8988T (cell line): ENCODE data around the gene CECR2.

Experiments
- DNase-seq: peaks from one replicate; pipeline ENCODE4 v3.0.0; 2011

CECR2 gene

DNA sequence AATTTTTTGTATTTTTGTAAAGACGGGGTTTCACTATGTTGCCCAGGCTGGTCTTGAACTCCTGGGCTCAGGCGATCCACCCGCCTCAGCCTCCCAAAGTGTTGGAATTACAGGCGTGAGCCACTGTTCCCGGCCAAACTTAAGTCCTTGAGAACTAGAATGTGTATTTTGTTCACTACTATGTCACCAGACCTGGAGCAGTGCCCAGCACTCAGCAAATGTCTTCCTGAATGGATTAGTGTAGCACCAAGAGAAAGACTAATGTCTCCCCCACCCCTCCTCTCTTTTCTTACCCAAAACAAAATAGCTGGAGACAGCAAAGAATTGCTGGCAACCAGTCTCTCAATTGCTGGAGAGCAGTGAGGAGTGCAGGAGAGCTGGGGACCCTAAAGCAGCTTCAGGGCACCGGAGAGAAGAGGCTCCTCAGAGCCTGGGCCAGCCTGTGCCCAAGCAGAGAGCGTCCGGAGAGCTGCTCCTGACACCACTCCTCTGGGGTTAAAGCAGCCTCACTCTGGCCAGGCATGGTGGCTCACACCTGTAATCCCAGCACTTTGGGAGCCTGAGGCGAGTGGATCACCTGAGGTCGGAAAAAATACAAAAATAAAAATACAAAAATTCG, 209.0 kb downstream of the CECR2 start:
- no peak for DNase-seq

DNA sequence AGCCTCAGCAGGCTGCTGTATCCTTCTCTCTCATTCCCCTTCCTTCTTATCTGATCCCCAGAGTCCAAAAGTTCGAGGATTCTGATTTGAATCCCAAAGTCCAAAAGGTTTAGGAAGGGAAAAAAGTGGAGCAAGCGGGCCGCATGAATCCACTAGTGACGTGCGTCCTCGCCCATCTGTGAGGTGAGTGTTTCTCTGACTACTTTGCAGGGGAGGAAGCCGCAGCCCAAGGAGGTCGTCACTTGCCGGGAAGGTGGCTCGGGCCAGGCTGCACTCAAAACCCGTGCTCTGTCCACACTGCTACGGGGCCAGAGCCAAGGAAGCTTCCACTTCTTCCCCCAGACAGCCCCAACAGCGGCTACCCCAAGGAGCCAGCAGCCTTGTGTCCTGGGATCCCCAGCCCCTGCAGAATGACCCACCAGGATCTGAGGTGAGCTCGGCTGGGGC, 210.3 kb downstream of the CECR2 start:
- no peak for DNase-seq

DNA sequence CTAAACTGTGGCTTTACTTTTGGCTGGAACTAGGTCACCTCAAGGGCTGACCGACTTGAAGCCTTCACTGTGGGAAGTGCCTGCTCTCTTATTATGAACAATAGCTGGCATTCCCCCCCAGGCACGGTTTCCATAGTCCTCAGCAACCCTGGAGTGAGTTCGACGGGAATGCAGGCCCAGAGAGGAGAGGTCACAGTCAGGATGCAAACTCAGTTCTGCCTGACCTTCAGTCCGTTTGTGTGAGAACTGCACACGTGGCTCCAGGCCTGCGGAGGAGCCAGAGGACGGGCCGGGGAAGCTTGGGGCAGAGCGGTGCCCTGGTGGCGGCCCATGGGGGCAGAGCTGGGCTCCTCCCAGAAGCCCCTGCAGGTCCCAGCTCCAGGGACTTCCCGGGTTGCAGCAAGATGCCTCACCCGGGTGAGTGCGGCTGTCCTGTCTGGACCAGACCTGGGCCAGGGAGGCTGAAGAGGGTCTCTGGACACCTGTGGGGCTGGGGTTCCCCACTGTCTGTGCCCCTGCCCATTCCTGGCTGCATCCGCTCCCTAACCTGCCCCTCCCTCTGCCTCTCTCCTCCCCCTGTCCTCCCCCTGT, 211.3 kb downstream of the CECR2 start:
- no peak for DNase-seq

DNA sequence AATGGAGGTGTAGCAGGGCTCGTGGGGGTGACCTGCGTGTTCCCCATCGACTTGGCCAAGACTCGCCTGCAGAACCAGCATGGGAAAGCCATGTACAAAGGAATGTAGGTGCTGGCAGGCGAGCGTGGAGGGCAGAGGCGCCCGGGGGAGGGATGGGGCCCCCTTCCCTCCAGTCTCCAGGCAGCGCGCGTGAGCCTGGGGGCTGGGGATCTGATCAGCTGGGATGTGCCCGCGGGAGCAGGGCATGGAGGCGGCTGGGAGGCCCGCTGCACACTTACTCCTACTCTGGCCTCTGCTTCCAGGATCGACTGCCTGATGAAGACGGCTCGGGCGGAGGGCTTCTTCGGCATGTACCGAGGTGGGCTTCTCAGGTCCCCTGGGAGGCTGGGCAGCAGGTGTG, 211.8 kb downstream of the CECR2 start:
- no peak for DNase-seq

DNA sequence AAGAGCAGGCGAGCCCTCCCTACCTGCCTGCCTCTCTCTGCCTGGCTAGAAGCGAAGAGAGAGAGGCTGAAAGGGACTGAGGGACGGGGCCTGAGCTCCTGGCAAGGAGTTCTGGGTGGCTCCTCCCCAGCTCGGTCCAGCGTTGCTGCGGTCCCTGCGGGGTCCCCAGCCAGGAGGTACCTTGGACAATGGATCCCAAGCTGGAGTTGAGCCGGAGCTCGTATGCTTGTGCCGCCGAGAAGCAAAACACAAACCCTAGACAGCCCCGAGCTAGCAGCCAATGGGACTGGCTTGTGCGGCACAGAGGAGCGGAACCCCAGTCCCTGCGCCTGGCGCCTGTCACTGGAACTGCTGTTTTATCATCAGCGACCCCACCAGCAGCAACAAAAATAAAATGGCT, 212.4 kb downstream of the CECR2 start:
- no peak for DNase-seq

DNA sequence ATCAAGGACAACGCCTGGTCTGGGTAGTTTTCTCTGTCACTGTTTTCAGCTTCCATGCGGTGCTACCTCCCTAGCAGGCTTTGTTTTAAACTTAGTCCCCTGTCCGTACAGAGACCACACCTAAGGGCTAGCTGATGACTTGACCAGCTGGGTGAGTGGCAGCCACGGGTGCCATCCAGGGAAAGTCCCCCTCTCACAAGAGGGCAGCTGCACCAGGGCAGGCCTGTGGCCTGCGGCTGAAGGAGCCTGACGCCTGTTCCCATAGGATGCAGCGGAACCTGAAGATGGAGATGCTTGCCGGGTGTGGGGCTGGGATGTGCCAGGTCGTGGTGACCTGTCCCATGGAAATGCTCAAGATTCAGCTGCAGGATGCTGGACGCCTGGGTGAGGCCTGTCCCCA, 213.9 kb downstream of the CECR2 start:
- no peak for DNase-seq

DNA sequence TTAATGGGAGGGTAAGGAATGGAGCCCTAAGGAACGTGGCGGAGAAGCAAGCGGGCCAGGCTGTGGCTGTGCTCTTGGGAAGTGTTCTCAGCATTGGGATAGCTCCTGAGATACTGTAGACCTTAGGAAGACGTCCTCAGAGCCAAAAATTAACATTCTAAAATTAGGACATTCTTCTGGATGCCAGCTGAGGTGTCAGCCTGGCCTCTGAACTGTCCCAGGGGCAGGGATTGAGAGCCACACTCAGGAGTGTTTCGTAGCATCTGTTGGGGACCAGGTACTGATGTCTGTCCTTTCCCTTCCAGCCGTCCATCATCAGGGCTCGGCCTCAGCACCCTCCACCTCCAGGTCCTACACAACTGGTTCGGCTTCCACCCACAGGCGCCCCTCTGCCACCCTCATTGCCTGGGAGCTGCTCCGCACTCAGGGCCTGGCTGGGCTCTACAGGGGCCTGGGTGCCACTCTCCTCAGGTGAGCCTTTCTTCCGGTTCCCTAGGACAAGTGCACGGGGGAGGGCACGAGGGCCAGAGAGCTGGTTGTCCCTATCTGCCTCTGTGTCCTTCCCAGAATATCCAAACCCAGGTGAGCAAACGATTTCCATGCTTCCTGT, 217.7 kb downstream of the CECR2 start:
- DNase-seq: no peak

DNA sequence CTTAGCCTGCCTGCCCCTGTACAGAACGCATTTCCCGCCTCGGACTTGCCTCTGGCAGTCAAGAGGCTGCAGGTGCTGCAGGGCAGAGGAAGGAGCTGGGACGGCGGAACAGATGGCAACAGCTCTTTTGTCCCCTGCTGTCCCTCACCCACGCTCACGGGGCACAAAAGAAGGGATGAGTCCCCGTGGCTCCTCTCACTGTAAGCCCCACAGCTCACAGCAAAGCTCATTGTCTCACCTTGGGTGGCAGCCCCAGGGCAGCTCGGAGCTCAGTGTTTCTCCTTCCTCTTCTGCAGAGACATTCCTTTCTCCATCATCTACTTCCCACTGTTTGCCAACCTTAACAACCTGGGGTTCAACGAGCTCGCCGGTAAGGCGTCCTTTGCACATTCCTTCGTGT, 218.4 kb downstream of the CECR2 start:
- no peak for DNase-seq

DNA sequence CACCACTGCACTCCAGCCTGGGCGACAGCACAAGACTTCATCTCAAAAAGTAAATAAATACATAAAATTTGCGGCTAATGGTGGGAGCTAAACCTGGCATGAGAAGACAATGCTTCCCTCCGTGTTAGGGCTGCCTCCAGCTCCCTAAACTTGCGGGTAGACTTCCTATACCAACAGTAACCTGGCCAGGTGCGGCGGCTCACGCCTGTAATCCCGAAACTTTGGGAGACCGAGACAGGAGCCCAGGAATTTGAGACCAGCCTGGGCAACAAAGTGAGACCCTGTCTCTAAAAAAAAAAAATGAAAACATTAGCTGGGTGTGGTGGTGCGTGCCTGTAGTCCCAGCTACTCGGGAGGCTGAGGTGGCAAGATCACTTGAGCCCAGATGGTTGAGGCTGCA, 219.3 kb downstream of the CECR2 start:
- DNase-seq: no peak

DNA sequence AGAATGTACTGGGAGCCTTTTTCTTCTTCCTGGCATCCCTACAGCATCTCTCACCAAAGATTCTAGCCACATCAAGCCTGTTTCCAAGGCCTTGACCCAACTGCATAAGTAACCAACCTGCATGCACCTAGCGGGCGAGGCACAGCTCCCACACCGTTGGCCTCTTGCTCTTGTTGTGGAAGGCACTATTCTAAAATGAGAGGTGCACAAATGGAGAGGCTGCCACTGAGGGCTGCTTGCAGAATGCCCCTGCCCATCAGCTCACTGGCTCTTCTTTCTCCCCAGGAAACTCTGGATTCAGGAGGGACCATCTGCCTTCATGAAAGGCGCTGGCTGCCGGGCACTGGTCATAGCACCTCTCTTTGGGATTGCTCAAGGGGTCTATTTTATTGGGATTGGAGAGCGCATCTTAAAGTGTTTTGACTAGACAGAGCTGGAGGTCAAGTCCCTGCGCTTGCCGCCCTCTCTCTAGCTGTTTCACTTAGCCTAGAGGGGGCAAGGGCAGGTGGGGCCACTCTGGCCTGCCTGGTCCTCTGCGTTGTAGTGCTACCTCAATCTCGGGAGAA, 220.6 kb downstream of the CECR2 start:
- DNase-seq: no peak

DNA sequence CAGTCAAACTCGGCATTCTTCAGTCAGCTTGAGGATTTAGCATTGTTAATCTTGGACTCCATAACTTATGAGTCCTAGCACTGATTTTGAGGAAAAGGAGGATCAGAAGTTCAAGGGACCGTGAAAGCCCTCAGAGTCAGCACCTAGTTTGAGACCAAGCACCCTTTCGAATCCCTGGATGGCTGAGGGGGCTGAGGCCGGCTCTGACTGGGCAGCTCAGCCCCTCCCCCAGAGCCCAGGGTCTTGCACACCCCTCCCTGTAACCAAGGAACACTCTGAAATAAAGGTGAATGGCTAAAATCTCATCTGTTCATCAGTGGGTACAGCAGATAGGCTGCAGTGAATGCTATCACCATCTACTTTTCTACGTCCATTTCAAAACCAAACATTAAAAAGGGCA, 221.3 kb downstream of the CECR2 start:
- no peak for DNase-seq

DNA sequence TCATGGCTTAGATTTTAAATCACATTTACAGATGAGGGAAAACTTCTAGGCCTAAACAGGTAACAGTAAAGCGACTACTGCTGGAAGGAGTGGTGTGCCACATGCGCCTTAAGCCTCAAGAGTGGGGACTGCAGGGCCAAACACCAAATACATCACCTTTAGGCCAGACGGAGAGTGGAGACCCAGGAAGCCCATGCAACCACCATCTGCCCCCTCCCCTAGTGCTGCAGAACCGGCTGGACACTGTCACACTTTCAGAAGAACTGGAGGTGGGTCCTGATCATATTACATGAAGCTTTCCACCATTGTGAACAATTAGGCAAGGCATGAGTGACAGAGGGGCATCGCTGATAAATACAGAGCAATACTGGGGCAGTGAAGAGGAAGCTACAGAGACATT, 222.9 kb downstream of the CECR2 start:
- DNase-seq: no peak

DNA sequence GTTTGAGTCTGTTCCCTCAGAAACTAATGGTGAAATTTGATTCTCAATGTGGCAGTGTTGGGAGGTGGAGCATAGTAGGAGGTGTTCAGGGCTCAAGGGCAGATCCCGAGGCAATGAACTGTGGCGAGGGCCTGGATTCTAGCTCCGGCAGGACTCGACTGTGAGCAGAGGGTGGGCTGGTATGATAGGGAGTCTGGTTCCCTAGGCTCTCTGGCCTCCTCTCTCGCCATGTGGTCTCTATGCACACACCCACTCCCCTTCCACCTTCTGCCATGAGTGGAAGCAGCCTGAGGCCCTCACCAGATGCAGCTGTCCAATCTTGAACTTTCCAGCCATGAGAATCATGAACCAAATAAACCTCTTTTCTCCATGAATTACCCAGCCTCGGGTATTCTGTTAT, 227.0 kb downstream of the CECR2 start:
- no peak for DNase-seq

DNA sequence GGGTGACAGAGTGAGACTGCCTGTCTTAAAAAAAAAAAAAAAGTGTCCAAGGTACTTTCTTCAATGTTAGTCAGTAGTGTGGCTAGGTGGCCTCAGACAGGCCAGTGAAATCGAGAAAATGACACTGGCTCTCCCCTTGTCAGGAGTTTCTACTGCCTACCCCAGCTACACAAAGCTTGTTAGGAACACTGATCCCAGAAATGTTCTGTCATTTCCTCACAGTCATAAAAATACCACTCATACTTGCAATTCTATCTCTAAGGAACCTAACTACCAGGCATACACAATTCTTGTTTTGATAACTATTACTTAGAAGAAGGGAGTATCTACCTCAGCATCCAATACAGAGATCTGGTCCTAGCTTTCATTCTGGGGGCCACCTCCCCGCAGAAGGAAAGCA, 228.0 kb downstream of the CECR2 start:
- no peak for DNase-seq

DNA sequence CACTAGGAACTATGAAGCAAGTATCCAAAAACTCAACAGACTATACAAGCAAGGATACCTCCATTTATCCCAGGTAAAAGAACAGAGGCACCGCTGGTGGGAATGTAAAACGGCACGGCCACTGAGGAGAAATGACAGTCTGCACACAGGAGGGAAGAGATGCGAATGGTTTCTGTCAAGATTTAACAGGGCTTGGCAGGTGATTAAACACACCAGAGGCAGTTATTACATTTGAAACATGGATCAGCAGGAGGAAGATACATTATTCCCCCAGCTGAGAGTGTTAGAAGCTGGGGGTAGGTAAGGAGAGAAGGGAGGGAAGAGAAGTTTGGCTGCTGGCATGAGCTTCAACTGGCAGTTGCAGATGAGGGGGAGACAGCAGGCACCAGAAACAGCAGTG, 229.1 kb downstream of the CECR2 start:
- no peak for DNase-seq

DNA sequence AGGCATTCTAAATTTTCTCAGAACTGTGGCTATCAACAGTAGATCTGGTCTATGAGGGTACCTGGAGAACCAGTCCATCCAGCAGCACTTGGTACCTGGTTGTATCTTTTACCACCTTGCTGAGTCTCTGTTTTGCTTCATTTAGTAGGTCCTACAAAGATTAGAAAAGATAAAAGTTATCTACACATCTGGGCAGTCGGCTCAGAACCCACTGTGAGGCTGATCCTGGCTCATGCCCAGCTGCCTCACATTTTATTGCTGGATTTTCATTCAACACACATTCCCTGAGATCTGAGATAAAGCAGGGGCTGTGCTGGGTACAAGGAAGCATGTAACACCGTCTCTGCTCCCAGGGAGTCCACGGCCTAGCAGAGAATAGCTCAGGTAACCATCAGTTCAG, 231.8 kb downstream of the CECR2 start:
- DNase-seq: no peak

DNA sequence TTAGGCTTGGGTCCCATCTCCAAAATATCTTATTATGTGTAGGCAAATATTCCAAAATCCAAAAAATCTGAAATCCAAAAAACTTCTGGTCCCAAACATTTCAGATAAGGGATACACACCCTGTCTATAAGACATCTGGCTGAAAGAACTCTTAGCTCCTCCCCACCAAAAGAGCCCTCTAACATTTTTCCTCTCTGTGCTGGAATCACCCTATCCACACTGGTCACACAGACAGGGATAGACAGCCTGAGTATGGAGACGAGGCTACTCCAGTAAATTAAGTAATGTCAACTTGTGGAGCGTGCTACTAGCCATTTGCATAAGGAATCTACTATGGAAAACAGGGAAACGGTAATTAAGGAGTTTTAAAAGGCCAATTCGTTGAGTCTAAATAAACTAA, 234.4 kb downstream of the CECR2 start:
- DNase-seq: no peak

DNA sequence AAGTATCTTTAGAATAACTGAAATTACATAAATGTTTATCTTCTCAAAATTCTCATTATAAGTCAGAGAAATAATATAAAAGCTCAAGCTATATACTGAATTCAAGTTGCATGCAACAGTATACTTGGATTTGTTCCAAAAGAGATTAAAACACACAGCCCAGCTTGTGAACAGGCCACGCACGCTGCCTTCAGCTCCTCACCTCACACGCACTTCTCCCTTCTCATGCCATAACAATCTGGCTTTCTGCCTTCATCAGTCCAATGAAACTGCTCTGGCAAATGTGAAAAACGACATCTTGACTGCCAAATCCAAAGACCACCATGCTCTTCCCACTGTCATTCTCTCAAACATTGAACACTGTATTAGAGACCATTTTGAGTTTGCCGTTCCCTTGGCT, 237.2 kb downstream of the CECR2 start:
- DNase-seq: no peak
